ENCODE measurements around the gene DOK6.

DNA sequence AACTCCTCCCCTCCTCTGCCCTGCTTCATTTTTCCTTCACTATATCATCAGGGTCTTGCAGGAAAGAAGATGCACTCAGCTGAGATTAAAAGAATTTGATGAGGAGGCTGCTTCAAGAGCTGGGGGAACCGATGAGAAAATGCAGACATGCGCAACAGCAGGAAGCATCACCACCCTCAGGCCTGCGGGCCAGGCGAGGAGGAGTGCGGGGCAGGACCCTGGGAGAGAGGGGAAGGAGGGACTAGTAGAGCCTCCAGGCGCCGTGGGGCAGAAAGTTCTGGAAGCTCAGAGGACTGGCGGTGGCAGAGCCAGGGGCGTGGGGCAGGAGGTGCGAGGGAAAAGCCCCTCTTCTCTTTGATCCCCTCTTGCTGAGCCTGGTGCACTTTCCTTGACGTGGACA, 438.8 kb downstream of the DOK6 start:
- TF ChIP-seq, protein P1, sequence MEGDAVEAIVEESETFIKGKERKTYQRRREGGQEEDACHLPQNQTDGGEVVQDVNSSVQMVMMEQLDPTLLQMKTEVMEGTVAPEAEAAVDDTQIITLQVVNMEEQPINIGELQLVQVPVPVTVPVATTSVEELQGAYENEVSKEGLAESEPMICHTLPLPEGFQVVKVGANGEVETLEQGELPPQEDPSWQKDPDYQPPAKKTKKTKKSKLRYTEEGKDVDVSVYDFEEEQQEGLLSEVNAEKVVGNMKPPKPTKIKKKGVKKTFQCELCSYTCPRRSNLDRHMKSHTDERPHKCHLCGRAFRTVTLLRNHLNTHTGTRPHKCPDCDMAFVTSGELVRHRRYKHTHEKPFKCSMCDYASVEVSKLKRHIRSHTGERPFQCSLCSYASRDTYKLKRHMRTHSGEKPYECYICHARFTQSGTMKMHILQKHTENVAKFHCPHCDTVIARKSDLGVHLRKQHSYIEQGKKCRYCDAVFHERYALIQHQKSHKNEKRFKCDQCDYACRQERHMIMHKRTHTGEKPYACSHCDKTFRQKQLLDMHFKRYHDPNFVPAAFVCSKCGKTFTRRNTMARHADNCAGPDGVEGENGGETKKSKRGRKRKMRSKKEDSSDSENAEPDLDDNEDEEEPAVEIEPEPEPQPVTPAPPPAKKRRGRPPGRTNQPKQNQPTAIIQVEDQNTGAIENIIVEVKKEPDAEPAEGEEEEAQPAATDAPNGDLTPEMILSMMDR (IDR thresholded peaks at IDR 0.05 in 4 of 5, conservative IDR thresholded peaks at IDR 0.05 in 1 of 5): no peak
- no peak for TF ChIP-seq POLR2A (IDR thresholded peaks at IDR 0.05)
